ENCODE results near the gene ZBTB38. TPM values are rescaled to one million over a fixed set of nuclear protein-coding genes. Genes with fewer than 3 reads are reported as not detected.

ZBTB38 gene
- total RNA-seq, 2 experiments from 2014 or later, result 8.4 to 12.4 TPM

- ChIA-PET POLR2A (interaction anchor here (1.3 kb wide), 1 partner anchor 99 kb away, joined by 3 read pairs; no protein-coding TSS in a partner anchor), CTCF (ENCODE audit: unreplicated experiment) (interaction anchor here (0.8 kb wide), 1 partner anchor 17 kb away, joined by 3 read pairs; no protein-coding TSS in a partner anchor)
- no TSS peak for BruUV-seq (replicated peaks)
- DNase-seq (ENCODE audit: low spot score), result no peak
- Histone ChIP-seq H3K9me2 (ENCODE audit: insufficient read depth, low read length) (no peaks in the 10 kb centered on the region), H2AFZ (ENCODE audit: low read length) (no peak overlapping the region), H3K79me2 (ENCODE audit: insufficient read depth, low read depth, low read length) (no peaks in the 10 kb centered on the region), H3K4me2 (ENCODE audit: low read length) (no peak overlapping the region), H3K4me3 (ENCODE audit: low read depth, low read length, poor library complexity, severe bottlenecking) (no peak overlapping the region), H3K9me3 (ENCODE audit: low read length) (no peaks in the 10 kb centered on the region), H3K27ac (ENCODE audit: low read depth, low read length, poor library complexity, severe bottlenecking) (no peak overlapping the region), H3K36me3 (ENCODE audit: insufficient read depth, low read length) (no peaks in the 10 kb centered on the region), H3K4me1 (ENCODE audit: insufficient read depth, low read length, poor library complexity, severe bottlenecking) (no peaks in the 10 kb centered on the region), H4K20me1 (ENCODE audit: insufficient read depth, low read length) (no peaks in the 10 kb centered on the region)
- intact Hi-C loops (cut with micrococcal nuclease; ENCODE audit: unreplicated experiment), result no loop called here
- TF ChIP-seq, protein P1, sequence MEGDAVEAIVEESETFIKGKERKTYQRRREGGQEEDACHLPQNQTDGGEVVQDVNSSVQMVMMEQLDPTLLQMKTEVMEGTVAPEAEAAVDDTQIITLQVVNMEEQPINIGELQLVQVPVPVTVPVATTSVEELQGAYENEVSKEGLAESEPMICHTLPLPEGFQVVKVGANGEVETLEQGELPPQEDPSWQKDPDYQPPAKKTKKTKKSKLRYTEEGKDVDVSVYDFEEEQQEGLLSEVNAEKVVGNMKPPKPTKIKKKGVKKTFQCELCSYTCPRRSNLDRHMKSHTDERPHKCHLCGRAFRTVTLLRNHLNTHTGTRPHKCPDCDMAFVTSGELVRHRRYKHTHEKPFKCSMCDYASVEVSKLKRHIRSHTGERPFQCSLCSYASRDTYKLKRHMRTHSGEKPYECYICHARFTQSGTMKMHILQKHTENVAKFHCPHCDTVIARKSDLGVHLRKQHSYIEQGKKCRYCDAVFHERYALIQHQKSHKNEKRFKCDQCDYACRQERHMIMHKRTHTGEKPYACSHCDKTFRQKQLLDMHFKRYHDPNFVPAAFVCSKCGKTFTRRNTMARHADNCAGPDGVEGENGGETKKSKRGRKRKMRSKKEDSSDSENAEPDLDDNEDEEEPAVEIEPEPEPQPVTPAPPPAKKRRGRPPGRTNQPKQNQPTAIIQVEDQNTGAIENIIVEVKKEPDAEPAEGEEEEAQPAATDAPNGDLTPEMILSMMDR (conservative IDR thresholded peaks at IDR 0.05; ENCODE audit: low read length), result no peak
- TF ChIP-seq EZH2phosphoT487 (IDR thresholded peaks at IDR 0.05; ENCODE audit: borderline replicate concordance, low read depth, low read length), result no peak
These were observed 14.4 kb upstream of the ZBTB38 start for GRCh38 chr3:141353652-141354495.

GRCh38 chr3:141354517-141354916 lies 13.8 kb upstream of the ZBTB38 start:
- Histone ChIP-seq H3K36me3 (ENCODE audit: insufficient read depth, low read length) (no peaks in the 10 kb centered on the region), H3K4me2 (ENCODE audit: low read length) (no peak overlapping the region), H3K9me3 (ENCODE audit: low read length) (no peaks in the 10 kb centered on the region), H2AFZ (ENCODE audit: low read length) (no peak overlapping the region), H3K4me1 (ENCODE audit: insufficient read depth, low read length, poor library complexity, severe bottlenecking) (no peaks in the 10 kb centered on the region), H3K79me2 (ENCODE audit: insufficient read depth, low read depth, low read length) (no peaks in the 10 kb centered on the region), H3K27ac (ENCODE audit: low read depth, low read length, poor library complexity, severe bottlenecking) (no peak overlapping the region), H3K9me2 (ENCODE audit: insufficient read depth, low read length) (no peaks in the 10 kb centered on the region), H3K4me3 (ENCODE audit: low read depth, low read length, poor library complexity, severe bottlenecking) (no peak overlapping the region), H4K20me1 (ENCODE audit: insufficient read depth, low read length) (no peaks in the 10 kb centered on the region)
- BruUV-seq (replicated peaks), result no TSS peak
- TF ChIP-seq EZH2phosphoT487 (IDR thresholded peaks at IDR 0.05; ENCODE audit: borderline replicate concordance, low read depth, low read length), result no peak
- TF ChIP-seq, protein P1 (conservative IDR thresholded peaks at IDR 0.05; ENCODE audit: low read length), result no peak
- POLR2A ChIA-PET, result interaction anchor here (0.7 to 1.3 kb wide), 2 partner anchors 98 to 839 kb away, joined by 3 read pairs; no protein-coding TSS in a partner anchor
- CTCF ChIA-PET (ENCODE audit: unreplicated experiment), result interaction anchor here (0.8 kb wide), 1 partner anchor 18 kb away, joined by 3 read pairs; no protein-coding TSS in a partner anchor
- intact Hi-C loops (cut with micrococcal nuclease; ENCODE audit: unreplicated experiment), result no loop called here
- DNase-seq (ENCODE audit: low spot score), result no peak

GRCh38 chr3:141355242-141355641 lies 13.1 kb upstream of the ZBTB38 start:
- TF ChIP-seq, protein P1 (conservative IDR thresholded peaks at IDR 0.05; ENCODE audit: low read length), result no peak
- no peak for TF ChIP-seq EZH2phosphoT487 (IDR thresholded peaks at IDR 0.05; ENCODE audit: borderline replicate concordance, low read depth, low read length)
- no TSS peak for BruUV-seq (replicated peaks)
- intact Hi-C loops (cut with micrococcal nuclease; ENCODE audit: unreplicated experiment), result no loop called here
- H4K20me1 ChIP-seq (ENCODE audit: insufficient read depth, low read length), result no peaks in the 10 kb centered on the region
- no peaks in the 10 kb centered on the region for H3K36me3 ChIP-seq (ENCODE audit: insufficient read depth, low read length)
- H3K9me2 ChIP-seq (ENCODE audit: insufficient read depth, low read length), result no peaks in the 10 kb centered on the region
- POLR2A ChIA-PET, result interaction anchor here (0.7 kb wide), 1 partner anchor 838 kb away, joined by 3 read pairs; no protein-coding TSS in a partner anchor
- no peaks in the 10 kb centered on the region for H3K79me2 ChIP-seq (ENCODE audit: insufficient read depth, low read depth, low read length)
- no peak for DNase-seq (ENCODE audit: low spot score)
- no peak overlapping the region for H3K4me2 ChIP-seq (ENCODE audit: low read length)
- CTCF ChIA-PET (ENCODE audit: unreplicated experiment), result no interaction called here
- H3K4me3 ChIP-seq (ENCODE audit: low read depth, low read length, poor library complexity, severe bottlenecking), result no peak overlapping the region
- no peaks in the 10 kb centered on the region for H3K4me1 ChIP-seq (ENCODE audit: insufficient read depth, low read length, poor library complexity, severe bottlenecking)
- no peaks in the 10 kb centered on the region for H3K9me3 ChIP-seq (ENCODE audit: low read length)
- H3K27ac ChIP-seq (ENCODE audit: low read depth, low read length, poor library complexity, severe bottlenecking), result no peak overlapping the region
- no peak overlapping the region for H2AFZ ChIP-seq (ENCODE audit: low read length)

Data from OCI-LY7 (cell line).